NCI-H774 (cell line): ENCODE results near the gene CEP44.
"Not testable (repeated sequence)": the region's sequence is repeated elsewhere in the genome, so short reads cannot be mapped to it uniquely, and the experiment has no call there.

Source experiments
- DNase-seq: peaks from one replicate; lab custom pipeline; 2025; lab: John Stamatoyannopoulos, UW

The CEP44 gene

DNA sequence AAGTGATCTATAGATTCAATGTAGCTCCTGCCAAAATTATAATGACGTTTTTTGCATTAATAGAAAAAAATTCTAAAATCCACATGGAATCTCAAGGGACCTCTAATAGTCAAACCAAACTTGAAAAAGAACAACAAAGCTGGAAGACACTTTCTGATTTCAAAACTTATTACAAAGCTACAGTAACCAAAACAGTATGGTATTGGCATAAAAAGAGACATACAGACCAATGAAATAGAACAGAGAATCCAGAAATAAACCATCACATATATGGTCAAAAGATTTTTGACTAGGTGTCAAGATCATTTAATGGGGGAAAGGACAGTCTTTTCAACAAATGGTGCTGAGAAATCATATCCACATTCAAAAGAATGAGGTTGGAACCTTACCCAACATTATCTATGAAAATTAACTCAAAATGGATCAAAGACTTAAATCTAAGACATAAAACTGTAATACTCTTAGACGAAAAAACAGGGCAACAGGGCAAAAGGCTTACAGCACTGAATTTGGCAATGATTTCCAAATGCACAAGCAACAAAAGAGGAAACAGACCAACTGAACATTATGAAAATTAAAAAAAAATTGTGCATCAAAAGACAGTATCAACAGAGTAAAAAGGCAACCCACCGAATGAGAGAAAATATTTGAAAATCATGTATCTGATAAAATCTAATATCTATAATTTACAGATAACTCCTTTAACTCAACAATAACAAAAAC lies 4.1 kb upstream of the CEP44 start:
- DNase-seq, result no peak

DNA sequence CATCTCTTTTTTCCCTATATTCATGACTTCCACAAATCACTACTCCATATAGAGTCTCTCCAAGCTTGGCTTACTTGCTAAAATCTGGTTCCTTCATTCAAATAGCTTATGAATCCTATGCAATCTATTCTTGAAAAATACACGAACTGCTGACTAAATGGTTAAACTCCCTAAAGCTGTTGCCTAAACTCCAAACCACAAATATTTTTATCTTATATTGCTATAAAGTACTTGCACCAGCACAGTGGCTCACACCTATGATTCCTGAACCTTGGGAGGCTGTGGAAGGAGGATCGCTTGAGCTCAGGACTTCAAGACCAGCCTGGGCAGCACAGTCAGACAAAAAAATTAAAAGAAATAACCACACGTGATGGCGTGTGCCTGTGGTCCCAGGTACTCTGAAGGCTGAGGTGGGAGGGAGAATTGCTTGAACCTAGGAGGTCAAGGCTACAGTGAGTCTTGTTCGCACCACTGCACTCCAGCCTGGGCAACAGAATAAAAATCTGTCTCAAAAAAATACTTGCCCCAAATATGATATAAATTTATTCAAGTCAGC lies 2.5 kb upstream of the CEP44 start:
- DNase-seq, result no peak

DNA sequence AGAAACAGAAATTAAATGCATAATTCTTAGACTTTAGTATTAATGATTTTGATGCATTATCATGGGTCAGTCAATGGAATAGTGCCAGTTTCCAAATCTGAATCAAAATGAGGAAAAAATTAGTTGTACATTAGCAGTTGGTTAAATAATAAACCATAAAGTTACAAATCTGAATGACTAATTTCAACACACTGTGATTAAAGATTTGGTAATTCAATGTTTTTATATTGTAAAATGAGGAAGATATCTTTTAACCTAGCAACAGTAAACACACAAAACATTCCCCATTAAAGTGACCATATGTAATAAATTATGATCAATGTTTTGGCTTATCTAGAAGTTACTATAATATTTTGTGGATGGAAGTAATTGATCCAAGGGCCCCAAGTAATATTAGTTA lies 1.8 kb upstream of the CEP44 start:
- DNase-seq, result no peak

DNA sequence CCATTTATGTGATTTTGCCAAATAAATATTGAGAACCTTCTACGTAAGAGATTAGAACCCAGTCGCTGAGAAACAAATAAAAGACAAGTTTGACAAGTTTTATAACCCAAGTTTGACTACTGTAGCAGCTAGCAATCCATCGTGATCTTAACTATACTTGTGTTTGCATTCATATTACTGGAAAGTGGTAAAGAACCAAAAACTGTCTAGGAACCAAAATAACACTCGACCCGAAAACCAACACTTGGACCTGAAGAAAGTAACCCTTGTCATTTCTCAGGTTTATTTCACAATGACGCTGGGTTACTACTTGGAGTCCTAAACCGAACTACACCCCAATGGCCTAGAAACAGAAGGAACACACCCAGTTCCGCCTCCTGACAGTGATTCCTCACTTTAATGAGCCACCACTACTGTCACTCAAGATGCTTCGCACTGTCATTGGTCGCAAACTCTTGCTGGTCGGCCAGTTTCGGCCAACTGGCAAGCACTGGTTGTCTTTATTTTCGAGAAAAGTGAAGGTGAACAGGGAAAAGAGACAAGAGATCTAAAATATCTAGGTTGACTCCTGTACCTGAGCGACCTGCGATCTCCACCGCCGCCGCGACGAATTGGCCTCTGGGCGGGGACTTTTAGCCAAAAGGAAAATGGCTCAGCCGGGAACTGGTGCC lies 740 bp upstream of the CEP44 start:
- DNase-seq, result peak; percentile 80

DNA sequence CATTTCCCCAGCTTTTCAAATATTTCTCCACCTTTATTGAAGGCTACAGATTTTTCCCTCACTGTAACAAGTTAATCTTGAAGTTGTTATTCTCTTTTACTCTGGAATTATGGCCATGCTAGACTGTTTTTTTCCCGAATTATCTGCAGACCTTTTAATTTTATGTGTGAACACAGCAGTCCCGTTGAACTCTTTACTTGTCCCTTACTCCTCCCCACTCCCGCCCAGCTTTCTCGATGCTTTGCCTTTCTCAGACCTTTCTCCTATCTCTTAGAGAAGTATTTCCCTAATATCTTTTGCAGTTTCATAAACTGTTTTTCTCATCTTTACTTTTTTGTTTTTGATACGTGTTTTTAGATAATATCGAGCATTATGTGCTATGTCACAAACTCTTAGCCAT lies 776 bp downstream of the CEP44 start:
- no peak for DNase-seq

DNA sequence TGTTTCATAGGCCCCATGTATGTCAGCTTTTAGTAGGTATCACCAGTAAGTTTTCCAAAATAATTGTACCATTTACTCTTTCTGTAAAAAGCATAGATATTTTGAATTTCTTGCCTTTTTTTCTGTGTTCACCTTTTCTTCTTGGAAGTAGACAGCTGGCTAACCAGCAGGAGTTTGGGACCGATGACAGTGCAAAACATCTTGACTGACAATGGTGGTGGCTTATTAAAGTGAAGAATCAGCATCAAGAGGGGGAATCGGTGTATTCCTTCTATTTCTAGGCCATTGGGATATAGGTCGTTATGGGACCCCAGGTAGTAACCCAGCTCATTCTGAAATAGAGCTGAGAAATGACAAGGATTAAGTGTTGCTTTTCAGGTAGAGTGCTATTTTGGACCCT lies 3.2 kb downstream of the CEP44 start:
- no peak for DNase-seq

DNA sequence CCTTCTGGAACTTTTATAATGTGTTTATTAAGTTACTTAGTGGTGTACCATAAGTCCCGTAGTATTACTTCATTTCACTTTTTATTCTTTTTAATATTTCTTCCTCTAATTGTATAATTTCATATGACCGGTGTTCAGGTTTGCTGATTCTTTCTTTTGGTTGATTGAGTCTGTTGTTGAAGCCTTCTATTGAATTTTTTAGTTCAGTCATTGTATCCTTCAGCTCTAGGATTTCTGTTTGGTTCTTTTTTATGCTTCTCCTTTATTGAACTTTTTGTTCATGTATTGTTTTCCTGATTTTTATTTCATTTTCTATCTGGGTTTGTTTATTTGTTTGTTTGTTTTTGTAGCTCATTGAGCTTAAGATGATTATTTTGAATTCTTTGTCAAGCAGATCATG lies 8.8 kb downstream of the CEP44 start:
- no peak for DNase-seq

DNA sequence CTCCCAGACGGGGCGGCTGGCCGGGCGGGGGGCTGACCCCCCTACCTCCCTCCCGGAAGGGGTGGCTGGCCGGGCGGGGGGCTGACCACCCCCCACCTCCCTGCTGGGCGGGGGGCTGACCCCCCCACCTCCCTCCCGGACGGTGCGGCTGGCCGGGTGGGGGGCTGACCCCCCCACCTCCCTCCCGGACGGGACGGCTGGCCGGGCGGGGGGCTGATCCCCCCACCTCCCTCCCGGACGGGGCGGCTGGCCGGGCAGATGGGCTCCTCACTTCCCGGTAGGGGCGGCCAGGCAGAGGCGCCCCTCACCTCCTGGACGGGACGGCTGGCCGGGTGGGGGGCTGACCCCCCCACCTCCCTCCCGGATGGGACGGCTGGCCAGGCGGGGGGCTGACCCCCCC lies 10.9 kb downstream of the CEP44 start:
- DNase-seq, result not testable (repeated sequence)

DNA sequence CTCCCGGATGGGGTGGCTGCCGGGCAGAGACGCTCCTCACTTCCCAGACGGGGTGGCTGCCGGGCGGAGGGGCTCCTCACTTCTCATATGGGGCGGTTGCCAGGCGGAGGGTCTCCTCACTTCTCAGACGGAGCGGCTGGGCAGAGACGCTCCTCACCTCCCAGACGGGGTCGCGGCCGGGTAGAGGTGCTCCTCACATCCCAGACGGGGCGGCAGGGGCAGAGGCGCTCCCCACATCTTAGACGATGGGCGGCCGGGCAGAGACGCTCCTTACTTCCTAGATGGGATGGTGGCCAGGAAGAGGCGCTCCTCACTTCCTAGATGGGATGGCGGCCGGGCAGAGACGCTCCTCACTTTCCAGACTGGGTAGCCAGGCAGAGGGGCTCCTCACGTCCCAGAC lies 11.4 kb downstream of the CEP44 start:
- DNase-seq, result not testable (repeated sequence)

DNA sequence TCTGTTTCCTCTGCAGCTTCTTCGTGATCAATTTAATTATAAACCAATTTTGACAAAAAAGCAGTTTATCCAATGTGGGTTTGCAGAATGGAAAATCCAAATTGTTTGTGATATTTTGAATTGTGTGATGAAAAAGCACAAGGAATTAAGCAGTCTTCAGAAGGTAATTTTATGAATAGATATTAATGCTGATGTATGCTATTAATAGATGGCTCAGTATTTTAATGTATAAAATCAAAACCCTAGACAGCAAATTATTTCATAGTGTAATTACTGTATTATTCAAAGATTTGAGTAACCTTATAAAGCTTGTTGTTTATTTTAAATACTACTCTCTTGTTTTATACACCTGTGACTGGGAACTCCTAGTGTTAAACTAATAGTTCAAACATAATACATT lies 20.0 kb downstream of the CEP44 start:
- DNase-seq, result no peak

DNA sequence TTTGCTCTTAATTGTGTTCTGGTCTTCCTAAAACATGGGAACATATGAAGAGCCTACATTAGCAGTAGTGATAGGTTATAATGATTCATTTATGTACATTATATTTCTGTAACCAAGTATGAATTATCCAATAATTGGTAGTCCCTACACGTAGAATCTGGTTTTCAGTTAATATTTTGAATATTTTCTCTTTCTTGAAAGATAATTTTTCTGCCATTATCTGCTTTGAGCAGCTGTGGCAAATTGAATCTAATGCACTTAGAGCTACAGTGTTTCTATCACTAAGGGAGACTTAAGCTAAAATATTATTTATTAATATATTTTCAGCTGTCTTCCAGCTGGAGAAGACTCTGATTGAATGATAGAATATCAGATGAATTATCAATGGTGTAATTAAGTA lies 21.0 kb downstream of the CEP44 start:
- no peak for DNase-seq

DNA sequence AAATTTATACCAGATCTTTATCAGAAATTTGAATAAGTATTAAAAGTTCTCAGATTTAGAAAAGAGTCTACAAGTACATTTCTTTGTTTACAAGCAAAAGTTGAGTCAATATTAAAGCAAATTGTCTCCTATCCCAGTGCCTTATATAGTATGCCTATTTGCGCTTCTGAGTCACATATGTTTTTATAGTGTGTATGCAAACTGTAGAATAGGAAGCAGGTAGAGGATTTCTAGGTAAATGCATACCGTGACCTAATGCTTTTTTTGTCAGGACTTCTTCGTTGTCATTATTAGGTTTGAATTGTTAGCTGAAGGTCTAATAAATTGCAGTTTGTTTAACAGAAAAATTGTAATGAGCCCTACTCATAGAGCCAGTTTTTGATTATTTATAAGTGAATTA lies 22.2 kb downstream of the CEP44 start:
- no peak for DNase-seq

DNA sequence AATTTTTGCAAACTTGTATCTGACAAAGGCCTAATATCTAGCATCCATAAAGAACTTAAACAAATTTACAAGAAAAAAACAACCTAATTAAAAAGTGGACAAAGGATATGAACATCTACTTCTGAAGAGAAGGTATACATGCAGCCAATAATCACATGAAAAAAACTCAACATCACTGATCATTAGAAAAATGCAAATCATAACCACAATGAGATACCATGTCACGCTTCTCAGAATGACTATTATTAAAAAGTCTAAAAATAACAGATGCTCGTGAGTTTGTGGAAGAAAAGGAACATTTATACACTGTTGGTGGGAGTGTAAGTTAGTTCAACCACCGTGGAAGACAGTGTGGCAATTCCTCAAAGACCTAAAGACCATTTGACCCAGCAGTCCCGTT lies 24.0 kb downstream of the CEP44 start:
- no peak for DNase-seq

DNA sequence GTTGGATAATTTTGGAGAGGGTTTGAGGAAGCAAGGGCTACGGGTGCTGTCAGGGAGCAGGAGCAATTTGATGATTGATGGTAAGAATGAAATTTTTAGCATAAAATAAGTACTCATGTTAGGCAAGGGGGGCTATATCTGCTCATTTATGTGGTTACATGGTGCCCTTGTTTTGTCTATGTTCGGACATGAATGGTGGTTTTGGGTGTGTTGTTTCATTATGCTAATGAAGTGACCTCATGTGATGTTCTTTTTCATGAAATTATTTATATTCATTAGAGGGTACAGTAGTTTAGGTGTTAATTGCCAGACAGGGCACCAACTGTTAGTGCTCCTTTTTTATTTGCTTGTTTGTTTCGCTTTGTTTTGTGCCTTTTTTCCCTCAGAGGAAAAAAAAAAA lies 29.3 kb downstream of the CEP44 start:
- no peak for DNase-seq

DNA sequence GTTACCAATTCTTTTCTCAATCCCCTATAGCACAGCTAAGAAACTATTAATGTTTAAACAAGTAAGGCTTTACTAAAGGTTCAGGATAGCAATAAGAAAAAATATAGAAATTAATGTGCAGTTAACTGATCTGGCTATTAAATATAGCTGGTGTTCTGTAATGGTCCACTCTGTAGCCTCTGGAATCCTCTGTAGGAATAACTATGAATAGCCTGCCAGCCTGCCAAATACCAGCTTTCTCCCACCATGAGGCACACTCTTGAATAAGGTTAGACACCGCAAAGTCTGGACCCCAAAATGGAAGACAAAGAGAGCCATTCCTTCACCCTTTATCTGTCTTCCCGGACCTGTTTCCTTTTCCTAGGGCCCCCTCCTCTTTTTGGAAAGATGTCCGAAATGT lies 30.6 kb downstream of the CEP44 start:
- DNase-seq, result no peak

DNA sequence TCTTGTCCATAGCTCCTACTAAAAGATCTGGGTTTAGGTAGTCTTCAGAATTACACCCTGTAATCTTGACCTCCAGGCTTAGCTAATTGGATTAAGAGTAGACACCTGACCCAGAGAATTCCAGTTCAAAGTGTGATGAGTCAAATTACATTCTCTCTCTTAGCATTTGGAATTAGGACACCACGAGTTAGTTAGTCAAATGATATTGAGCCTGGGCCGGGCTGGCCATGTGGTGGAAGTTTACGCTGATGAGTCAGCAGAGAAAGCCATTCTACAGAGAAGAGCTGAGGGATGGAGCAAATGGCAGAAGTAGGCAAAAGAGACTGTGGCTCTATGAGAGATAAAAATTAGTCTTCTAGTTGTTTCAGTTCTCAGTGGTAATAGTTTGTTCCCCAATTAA lies 31.1 kb downstream of the CEP44 start:
- no peak for DNase-seq

DNA sequence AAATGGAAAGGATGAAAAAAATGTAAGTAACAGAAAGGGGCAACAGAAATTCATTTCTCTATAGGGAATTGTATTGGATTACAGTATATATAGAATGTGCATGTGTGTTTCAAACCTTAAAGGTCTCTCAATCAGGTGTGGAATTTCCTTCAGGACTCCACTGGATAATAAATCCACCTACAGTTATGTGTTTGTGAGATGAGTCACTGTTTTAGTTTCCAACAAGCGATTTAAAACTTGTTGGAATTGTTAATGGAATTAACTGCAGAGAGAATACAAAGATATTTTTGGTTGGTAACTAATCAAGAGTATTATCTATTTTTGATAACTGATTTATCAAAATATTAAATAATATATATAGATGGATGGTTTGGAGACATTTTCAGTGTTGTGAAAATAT lies 32.8 kb downstream of the CEP44 start:
- DNase-seq, result no peak

DNA sequence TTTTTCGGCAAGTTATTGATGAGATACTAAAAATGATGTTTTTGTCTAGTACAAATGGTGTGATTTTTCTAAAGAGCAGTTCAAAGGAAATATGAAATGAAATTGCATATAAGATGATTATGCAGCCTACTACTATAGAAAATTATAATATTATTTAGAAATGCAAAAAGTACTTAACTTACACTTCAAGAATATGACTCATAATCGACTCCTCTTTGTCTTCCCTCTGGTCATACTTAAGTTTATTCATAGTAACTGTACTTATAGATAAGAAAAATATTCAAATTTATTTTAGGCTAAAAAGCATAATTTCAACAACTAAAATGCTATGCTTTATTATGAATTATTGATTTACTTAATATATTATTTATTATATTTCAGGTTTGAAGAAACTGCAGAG lies 33.2 kb downstream of the CEP44 start:
- no peak for DNase-seq

DNA sequence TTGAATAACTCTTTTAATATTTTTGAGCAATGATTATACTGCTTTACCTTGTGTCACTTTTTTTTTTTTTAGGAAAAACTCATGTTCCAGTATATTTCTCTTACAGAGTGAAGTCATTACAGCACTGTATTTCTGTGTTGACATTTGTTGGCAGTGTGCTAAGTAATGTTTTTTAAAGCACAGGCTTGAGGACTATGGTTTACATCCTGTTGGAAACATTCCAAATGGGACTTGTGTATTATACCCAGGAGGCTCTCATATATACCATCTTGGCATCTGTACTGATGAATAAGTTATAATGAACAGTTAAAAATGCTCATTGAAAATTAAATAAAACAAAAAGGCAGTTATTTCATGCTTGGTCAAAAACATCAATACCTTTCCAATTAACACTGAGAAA lies 33.8 kb downstream of the CEP44 start:
- no peak for DNase-seq

DNA sequence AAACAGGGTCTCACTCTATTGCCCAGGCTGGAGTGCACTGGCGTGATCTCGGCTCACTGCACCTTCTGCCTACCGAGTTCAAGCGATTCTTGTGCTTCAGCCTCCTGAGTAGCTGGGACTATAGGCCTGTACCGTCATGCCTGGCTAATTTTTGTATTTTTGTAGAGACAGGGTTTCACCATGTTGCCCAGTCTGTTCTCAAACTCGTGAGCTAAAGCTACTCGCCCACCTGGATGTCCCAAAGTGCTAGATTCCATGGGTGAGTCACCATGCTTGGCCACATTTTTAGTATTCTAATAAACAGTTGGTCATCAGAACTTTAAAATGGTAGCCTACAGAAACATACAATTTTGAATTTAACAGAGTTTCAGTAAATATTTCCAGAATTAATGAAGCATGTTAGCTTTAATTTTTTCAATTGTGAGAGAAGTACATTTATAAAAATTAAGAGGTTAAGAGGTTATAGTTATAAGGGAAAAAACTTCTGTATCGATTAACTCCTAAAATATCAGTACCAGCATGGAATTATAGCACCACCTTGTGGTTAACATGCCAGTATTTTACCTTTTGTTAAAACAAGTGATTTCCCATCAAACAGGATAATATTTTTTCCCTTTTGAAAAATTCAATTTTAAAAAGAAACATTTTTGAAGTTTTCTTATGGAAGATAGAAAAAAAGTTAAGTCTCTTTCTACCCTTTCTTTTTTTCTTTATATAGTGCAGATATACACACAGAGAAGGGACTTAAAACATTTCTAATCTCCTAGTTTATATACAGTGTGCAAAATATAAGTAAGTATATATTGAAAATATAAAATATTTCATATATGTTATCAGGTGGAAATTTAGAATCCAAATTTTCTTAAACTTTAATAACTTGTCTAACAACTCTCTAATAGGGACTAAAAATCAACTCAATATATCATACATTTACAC lies 35.4 kb downstream of the CEP44 start:
- DNase-seq, result no peak

DNA sequence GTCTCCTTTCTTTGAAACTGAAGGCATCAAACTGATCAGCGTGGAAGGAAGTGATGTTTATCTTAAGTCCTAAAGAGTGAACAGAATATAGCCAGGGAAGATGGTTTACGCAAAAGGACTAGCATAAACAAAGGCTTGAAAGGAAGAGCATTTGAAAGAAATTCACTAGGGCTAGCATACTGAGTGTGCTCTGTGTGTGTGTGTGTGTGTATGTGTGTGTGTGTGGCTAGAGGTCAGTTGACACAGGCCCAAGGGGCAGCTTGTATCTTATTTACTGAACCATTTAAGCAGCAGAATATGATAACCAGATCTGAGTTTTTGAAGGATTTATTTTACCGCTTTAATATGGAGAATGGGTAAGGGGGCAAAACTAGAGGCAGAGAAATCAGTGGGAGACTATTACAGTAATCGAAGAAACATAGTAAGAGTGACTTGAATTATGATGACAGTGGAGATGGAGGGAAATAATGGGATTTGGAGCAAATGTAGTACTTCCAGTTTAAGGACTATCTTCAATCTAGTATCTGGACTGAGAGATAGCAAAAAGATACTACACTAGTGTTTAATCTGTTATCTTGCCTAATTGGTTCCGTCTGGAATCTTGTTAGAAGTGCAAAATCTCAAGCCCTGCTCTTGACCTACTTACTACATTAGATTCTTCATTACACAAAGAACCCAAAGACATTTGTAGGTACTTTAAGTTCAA lies 36.9 kb downstream of the CEP44 start:
- DNase-seq, result no peak

DNA sequence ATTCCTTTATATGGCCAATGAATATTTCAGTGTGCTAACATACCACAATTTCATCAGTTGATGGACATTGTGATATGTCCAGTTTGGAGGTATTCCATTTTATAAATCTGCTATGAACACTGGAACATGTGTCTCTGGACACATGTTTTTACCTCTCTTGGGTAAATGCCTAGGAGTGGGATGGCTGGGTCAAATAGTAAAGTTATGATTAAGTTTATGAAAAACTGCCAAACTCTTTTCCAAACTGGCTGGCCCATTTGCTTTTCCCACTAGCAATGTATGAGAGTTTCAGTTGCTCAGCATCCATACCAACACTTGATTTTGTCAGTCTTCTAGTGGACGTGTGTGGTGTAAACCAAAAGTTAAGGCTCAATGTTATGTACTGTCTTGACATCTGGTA lies 40.5 kb downstream of the CEP44 start:
- no peak for DNase-seq
